Stimulated activated CD4-positive, alpha-beta T cell treated with anti-CD3 and anti-CD28 coated beads, TNF-alpha, amount 100 ng/mL, for 1 hour (primary cell): ENCODE data around the gene S100A4.

ENCODE experiments used
- DNase-seq, 3 donors: peaks; one replicate each; pipeline ENCODE4 v3.0.0-alpha.2; 2020; ENCODE audit warnings: low read depth in 3 of 3, low spot score in 1 of 3

Gene S100A4

DNA sequence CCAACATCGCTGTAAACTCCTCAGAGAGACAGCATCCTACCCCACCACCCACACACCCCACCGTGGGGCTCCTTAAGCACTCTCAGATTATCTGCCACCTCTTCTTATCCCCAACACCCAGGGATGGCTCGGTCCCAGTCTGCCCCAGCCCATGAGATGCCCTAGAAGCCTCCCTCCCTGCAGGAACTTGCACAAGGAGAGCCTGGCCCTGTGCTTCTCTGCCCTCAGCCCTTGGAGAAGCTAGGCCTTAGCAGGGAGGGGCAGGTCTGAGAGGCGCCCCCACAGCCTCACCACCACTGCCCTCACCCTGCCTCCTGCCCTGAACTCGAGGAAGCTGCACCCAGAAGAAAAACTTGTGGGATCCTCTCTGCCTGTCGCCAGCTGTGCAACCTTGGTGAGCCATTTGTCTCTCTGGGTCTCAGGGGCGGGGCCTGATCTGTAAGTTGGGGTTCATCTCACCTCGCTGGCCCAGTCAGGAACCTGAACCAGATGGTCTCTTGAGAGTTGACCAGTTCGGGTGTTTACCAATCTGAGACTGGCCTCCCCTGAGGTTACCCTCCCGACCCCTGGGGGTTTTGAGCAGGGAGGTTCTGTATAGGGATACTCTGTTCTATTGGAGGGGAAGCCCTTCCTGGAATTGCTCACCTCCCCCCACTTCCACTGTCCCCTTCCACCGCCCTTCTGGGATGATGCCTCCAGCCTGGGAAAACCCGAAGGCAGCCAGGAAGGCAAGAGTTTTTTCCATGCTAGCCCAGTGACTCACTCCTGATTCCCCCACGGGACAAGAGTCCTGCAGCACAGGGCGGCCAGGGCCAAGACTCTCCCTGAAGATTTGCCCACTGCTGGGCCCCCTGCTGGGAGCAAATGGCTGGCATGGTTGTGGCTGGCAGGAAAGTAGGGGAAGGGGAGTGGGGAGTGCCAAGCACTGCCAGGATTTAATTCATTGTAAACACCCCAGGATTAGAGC lies 3.4 kb upstream of the S100A4 start, which contains the start of gene S100A3:
TSS of gene S100A3 (minus strand) at position 537 of the 967 bp plus-strand sequence. CDS start 773 bp downstream, outside the sequence.
- DNase-seq, result no peak

DNA sequence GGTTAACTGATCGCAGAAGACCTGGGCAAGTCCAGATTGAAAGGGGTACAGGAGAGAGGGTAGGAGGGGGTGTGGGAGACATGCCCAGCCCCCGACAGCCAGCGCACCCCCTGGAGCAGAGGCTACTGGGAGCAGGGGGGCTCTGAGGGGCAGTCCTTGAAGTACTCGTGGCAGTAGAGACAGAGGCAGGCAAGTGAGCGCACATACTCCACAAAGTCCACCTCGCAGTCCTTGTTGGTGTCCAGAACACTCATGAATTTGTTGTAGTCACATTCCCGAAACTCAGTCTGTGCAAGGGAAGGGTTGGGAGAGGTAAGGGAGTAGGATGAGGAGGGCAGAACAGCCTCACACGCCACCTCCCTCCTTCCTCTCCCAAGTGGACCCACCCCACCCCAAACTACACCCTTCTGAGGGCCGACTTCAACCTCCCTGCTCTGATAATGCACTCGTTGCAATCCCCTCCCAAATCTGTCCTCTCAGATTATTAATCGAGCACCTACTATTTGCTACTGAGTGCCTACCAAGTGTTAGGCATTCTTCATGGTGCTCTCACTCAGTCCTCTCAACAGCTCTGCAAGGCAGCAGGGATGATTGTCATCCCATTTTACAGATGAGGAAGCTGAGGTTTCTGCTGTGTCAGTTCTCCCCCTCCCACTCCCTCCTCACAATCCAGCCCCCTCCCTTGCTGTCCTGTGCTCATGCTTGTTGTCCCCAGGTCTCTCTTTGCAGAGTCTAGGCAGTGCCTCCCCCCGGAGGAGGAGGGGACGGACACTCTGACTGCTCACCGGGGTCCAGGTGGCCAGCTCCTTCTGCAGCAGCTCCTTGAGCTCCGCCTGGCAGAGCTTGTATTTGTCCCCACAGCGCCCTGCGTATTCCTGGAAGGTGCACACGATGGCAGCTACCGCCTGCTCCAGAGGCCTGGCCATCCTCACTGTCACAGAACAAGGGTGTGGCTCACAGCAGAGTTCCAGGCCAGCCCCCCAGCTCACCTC lies 2.2 kb upstream of the S100A4 start:
- DNase-seq, result no peak

- no peak for DNase-seq
Observed at GRCh38 chr1:153546796-153547559, 1.4 kb upstream of the S100A4 start.

DNA sequence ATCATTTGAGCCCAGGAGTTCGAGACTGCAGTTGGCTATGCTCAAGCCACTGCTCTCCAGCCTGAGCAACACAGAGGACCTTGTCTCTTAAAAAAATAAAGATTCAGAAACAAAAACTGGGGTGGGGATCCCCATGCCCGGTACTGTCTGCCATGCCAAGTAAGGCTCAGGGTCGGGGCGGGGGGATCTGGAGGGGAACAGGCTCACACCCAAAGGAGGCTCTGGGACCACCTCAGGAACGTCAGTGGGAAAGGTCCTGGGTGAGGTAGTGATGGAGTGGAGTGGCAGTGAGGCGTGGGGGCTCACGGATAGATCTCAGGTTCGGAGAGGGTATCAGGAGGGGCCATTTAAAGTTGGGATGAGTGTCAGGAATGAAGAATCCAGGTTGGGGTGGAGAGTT lies 765 bp upstream of the S100A4 start:
- no peak for DNase-seq

GRCh38 chr1:153544453-153545066 lies 1.0 kb downstream of the S100A4 start:
- no peak for DNase-seq

GRCh38 chr1:153543736-153544135 lies 1.9 kb downstream of the S100A4 start:
- DNase-seq, result no peak

DNA sequence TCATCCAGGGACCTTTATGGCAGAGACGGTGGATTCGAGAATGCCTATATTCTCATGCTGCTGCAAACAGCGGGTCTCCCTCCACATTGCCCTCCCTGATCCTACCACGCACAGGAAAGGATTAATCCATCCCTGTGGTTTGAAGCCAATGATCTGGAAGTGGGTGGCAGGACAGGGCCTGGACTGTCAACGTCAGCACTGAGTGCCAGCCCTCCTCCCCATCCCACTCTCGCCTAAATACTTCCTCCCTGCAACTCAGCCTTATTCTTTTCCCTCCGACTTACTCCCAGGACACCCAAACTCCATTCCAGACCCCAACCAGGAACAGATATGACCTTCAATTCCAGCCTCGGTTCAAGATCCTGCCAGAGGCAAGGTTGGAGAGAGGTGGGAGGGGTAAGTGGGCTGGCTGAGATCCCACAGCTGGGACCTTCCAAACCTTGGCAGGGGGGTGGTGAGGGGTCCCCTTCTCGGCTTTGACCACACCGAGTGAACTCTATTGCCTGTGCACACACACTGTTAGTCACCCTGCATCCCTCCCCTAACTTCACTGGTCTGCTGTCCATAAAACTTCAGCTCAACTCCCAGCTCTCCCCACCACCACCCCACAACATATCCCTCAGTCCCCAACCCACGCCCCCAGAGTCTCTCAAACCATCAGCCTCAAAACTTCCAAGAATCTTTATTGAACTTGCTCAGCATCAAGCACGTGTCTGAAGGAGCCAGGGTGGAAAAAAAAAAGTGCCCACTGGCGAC lies 2.5 kb downstream of the S100A4 start:
- no peak for DNase-seq

DNA sequence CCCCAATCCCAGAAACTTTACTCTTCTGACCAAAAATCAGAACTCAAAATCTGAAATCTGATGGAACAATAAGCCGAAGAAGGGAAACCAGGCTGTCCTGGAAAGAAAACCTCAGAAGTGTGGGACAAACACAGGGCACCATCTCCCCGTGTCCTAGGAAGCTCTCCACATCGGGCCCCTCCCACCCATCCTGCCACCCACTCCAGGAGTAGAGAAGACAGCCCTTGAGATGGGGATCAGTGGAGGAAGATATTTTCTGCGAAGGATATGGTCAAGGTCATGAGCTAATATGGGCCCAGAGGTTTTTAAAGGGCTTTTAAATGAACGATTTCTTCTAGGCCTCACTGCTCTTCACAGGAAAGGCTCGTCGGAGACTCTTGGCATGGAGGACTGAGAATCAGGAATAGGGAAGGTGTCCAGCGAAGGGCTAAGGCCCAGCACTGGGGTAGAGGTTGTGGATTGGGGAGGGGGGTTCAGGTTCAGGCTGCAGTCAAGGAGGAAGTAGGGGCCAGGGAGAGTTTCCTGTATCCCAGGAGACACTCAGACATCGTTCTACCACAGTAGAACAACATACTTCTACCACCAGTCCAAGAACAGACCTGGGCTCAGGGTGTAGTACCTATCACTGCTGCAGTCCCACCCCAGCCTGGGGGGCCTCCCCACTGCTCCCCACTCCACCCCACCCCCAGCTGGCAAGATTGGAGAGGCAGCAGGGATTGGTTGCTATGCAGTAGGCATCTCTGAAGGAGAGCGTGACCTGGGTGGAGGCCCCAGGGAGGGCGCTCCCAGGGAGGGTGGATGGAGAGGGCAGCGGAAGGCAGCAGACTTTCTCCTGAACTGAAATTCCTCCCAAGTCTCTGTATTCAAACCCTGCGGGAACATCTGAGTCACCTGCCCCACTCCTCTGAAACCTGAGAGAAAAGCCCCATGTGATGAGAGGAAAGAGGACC lies 3.7 kb downstream of the S100A4 start:
- DNase-seq, result no peak

- DNase-seq, result no peak
Observed at GRCh38 chr1:153540394-153541361, 4.9 kb downstream of the S100A4 start, which contains the start of gene S100A5. Gene S100A5, minus strand, starts transcription at chr1:153540934. Its CDS starts 743 bp downstream, at chr1:153540191.

DNA sequence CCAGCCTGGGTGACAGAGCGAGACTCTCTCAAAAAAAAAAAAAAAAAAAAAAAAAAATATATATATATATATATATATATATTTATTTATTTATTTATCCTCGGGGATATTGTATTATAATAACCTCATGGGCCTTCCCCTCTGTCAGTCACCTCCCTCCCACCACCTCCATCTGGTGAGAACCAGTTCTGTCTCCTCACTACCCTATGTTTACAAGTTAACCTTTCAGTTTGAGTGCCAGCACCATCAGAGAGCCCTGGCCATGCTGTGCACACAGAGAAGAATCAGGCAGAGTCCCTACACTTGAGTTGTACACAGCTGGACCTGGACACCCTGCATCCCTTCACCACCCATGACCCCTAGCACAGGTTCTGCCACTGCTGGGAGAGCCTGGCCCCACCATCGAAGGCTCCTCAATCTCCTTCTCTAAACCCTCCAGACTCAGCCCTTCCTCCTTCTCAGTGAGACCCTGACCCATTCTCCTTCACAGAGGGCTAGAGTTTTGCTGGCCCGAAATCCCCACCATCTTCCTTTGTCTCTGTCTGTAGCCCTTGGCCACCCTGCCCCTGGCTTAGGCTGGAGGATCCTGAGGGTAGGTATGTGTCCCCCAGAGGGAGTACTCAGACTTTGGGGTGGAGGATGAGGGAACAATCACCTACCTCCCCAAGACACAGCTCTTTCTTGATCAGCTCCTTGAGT lies 6.1 kb downstream of the S100A4 start:
- DNase-seq, result no peak

DNA sequence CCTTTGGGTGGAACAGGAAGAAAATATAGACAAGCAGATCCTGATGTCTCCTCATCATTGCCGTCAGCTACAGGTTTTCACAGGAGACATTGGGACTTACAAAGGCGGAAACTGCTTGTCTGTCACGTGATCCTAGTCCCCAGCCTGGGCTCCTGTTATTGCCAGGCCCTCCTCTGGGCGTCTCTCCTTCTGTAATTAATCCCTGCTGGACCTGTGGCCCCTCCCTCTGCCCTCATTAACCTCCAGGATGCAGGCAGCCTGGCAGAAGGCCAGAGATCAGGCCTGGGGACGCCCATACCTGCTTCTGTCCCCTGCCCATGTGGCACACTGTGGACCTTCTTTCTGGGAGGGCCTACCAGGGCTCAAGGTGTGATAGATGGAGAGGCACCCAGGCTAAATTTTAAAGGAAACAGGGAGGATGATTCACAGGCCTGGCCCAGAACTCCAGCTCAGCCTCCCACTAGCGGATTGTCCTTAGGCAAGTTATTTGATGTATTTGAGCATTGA lies 7.2 kb downstream of the S100A4 start:
- DNase-seq, result no peak

DNA sequence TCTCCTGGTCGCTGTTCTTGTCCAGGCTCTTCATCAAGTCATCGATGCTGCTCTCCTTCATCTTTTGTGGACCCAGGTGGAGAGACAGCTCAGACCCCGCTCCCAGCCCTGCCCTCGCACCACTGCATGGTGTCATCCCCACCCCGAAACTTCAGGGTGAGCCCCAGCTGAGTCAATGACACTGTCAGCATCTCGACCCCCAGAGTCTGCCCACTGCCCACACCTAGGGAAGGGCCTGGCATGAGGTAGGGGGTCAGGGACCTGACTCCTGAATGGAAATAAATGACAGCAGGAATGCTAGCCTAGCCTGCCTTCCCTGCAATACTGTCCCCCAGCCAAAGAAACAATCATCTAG lies 8.3 kb downstream of the S100A4 start:
- no peak for DNase-seq

DNA sequence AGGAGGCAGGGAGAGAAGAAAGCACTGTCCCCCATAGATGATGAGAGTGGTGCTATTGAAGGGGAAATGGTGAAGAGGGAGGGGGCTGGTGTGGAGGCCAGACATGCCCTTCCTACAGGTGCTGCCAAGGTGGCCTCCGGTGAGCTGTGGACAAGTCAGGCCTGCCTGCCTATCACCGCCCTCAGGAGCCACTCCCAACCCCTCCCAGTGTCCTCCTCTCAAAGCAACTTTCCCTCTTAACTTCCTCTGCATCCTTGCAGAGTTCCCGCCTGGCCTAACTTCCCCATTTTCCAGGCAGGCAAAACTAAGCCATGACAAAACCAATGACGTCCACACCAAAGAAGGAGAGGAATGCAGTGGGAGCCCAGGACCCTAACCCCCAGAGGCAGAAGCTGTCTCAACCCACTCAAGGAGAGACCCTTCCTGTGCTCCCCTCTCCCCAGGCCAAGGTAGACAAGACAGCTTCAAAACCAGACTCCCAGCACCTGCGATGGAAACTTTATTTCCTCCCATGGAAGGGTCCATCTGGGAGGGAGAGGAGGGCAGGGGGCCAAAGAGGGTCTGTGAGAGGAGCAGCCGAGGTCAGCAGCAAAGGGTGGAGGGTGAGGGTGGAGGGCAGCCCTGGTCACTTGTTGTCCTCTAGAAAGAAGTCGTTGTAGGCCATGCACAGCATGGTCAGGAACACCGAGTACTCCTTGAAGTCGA lies 8.8 kb downstream of the S100A4 start:
- no peak for DNase-seq

DNA sequence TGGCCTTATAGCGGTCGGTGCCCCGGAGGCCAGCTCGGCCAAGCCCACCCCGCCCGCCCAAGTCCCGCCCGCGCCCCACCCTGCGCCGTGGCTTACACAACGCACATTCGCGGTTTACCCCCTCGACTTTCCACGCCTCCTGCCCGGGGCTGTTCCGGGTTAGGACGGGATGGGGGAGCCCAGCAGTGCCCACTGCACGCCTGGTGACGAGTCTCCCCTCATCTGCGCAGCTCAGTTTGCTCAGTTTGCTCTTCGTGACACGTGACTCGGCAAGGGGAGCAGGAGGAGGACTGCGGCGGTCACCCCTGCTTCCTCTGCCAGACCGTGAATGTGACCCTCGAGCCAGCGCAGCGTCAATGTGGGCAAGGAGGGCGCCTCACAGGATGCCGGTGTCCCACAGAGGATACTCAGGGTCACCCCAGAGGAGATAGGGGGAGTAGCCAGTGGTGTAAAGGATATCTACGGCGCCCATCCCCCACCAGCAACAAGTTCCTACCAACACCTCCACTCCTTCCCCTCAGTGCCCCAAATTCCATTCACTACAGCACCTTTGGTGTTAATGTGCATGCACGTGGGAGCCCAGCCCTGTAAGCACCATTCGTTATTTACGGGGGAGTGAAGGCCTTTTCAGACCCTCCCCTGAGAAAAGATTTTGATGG lies 9.5 kb downstream of the S100A4 start:
- peak; percentile 53 to 63 (median 61) for DNase-seq

DNA sequence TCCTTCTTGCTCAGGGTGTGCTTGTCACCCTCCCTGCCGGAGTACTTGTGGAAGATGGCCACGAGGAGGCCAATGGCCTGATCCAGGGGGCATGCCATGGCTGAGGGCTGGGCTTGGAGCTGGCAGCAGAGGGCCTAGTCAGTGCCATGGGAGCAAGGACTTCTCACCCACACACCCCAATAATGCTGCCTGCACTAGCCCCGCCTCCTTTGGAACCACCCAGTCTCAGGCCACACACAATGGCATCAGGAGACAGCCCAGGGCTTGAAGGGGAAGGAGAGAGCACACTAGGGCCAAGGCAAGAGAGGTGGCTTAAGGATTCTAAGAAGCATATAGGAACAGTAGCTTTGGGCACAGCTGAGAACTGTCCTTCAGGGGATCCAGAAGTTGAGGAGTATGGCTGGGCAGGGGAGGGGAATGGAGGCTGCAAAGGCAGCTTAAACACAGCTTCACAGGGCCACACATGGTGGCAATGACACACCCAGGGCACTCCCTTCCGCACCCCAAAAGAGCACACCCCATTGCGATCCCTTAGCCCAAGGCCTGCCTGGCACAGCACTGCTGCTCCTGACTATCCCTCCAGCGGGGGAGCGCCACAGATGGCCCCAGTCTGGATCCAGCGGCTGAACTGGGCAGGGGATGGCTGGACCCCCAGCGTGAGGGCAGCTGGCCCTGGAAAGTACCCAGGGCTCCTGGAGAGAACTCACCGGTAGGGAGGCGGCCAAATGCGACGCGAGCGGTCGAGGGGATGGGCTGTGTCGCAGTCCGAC lies 10.2 kb downstream of the S100A4 start, which contains the start of gene S100A6:
TSS of gene S100A6 (minus strand) at position 750 of the 770 bp plus-strand sequence. CDS start at position 98, 652 bp downstream.
- no peak for DNase-seq
